Stomach (tissue), 9 donors: ENCODE measurements around the gene CEL. TPM values are rescaled to one million over a fixed set of nuclear protein-coding genes. Genes with fewer than 3 reads are reported as not detected.
"Not testable (repeated sequence)": the region's sequence is repeated elsewhere in the genome, so short reads cannot be mapped to it uniquely, and the experiment has no call there.

Source experiments
- DNase-seq, 2 donors: peaks; one replicate each; pipeline versions ENCODE4 v3.0.0 to v3.0.0-alpha.2; 2013 to 2019
- H3K27ac ChIP-seq, 5 donors: fragments of 200-600 bp in 4 of 5; sonication (generic) in 4 of 5; one replicate each; pipeline ENCODE4 v1.5.1; 2013 to 2019; ENCODE audit warnings: mild to moderate bottlenecking in 1 of 5, moderate library complexity in 1 of 5
- H3K27me3 ChIP-seq, 3 donors: fragments of 200-600 bp; sonication (generic); one replicate each; pipeline ENCODE4 v1.5.1; 2017 to 2019; ENCODE audit warnings: mixed run types in 1 of 3
- H3K36me3 ChIP-seq, 4 donors: fragments of 200-600 bp; sonication (generic); 1 replicate in 3 of 4; 2 replicates in 1 of 4; pipeline ENCODE4 v1.5.1; 2016 to 2019
- H3K4me1 ChIP-seq, 4 donors: fragments of 200-600 bp; sonication (generic); one replicate each; pipeline ENCODE4 v1.5.1; 2016 to 2019
- H3K4me3 ChIP-seq, 4 donors: fragments of 200-600 bp; sonication (generic) in 3 of 4; one replicate each; pipeline ENCODE4 v1.5.1; 2016 to 2019; ENCODE audit warnings: mild to moderate bottlenecking in 1 of 4
- H3K9me3 ChIP-seq, 4 donors: fragments of 200-600 bp; sonication (generic); one replicate each; pipeline ENCODE4 v1.5.1; 2016 to 2019
- EP300 ChIP-seq: sonication (generic); formaldehyde crosslinking; IDR thresholded peaks from one replicate; pipeline ENCODE4 v1.6.1; 2017; ENCODE audit warnings: antibody characterized with exemption
- POLR2A ChIP-seq, 4 donors: fragments of 450-650 bp; IDR thresholded peaks; one replicate each; pipeline ENCODE4 v1.6.1; 2016; ENCODE audit warnings: antibody characterized with exemption in 4 of 4, control low read depth in 2 of 4, mild to moderate bottlenecking in 1 of 4, moderate library complexity in 1 of 4
- POLR2AphosphoS5 ChIP-seq, 3 donors: sonication (generic); formaldehyde crosslinking; IDR thresholded peaks; one replicate each; pipeline ENCODE4 v1.6.1; 2016; ENCODE audit warnings: antibody characterized with exemption in 3 of 3
- WGBS, 5 donors: extraction: QIAGEN DNeasy Blood & Tissue Kit in 3 of 5; methylation state at CpG; one replicate each; pipeline versions ENCODE4 v1.1.5 to v1.1.7; 2013 to 2018; 5-methylcytosine and 5-hydroxymethylcytosine counted together
- intact Hi-C: fragments of 100-400 bp; cut with DNase I; formaldehyde crosslinking; loops from one replicate; pipeline ENCODE4 v1.15.1; 2023; ENCODE audit warnings: low total_unique reads
- polyA plus RNA-seq, 3 donors: library from polyadenylated mRNA; stranded (reverse); fragments of 200-250 nt; gene quantifications; one replicate each; pipeline ENCODE4 v1.2.3, GENCODE V29; 2013
- total RNA-seq, 5 donors: library from RNA; depleted of rRNA; stranded (reverse); fragments of >200 nt; gene quantifications; one replicate each; pipeline versions ENCODE4 v1.1.0 to v1.2.3, GENCODE V29; 2014 to 2016
- TF ChIP-seq, protein P1 (sequence below), 7 experiments: fragments of 450-650 bp in 4 of 7; fragments of 200-600 bp in 3 of 7; sonication (generic) in 3 of 7; IDR thresholded peaks; one replicate each; pipeline ENCODE4 v1.5.1; 2016 to 2019; ENCODE audit warnings: antibody characterized with exemption in 7 of 7, control low read depth in 2 of 7, mild to moderate bottlenecking in 1 of 7
- donor health status: healthy with polysubstance abuse.
- donor health status: Bipolar disorder and iron deficiency.
- donor health status: healthy.

CEL gene
- total and polyA plus RNA-seq, 8 donors, result 1.2 to 9.9 (median 2.0) TPM; not detected in 3

DNA sequence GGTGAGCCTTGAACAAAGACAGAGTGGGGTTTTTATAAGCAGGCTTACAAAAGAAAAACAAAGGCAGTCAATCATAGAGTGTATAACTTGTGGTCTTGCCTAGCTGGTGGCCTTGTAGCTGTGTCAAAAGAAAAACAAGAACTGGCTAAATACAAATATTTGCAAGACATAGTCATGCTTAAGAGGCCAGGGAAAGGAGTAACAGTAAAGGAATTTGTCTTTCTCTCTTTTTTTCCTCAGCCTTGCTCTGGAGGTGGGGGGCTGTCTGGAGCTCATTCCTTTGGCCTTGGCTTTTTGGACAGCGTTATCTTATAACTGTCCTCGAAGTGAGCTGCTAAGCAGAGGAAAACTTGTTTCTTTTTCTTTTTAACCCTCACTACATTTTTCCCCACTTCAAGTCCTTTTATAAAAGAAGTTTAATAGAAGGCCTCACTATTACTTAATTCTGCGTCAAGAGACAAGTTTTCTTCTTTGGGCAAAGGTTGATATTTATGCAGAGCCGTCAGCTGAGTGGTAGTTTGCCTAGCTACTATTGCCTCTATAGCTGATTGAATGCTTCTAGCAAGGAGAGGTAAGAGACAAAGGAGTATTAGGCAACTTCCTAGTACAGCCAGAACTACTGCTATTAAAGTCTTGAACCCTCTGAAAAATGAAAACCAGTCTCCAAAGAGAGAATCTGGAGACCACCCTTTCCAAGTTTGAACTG is 14.3 kb downstream of the CEL start:
- Histone ChIP-seq H3K9me3 (no peaks in the 10 kb centered on the region), H3K27me3 (no peaks in the 10 kb centered on the region), H3K27ac (no peak overlapping the region), H3K4me1 (peaks cover 0 to 5% (median 0%) of the 10 kb centered on the region in 4 donors), H3K4me3 (no peak overlapping the region), H3K36me3 (no peaks in the 10 kb centered on the region)
- DNase-seq, result peak in 1 of 2 donors; percentile 56
- intact Hi-C loops, result no loop called here
- TF ChIP-seq POLR2AphosphoS5 (IDR thresholded peaks at IDR 0.05) (no peak), EP300 (no peak), POLR2A (IDR thresholded peaks at IDR 0.05) (no peak)
- TF ChIP-seq, protein P1, sequence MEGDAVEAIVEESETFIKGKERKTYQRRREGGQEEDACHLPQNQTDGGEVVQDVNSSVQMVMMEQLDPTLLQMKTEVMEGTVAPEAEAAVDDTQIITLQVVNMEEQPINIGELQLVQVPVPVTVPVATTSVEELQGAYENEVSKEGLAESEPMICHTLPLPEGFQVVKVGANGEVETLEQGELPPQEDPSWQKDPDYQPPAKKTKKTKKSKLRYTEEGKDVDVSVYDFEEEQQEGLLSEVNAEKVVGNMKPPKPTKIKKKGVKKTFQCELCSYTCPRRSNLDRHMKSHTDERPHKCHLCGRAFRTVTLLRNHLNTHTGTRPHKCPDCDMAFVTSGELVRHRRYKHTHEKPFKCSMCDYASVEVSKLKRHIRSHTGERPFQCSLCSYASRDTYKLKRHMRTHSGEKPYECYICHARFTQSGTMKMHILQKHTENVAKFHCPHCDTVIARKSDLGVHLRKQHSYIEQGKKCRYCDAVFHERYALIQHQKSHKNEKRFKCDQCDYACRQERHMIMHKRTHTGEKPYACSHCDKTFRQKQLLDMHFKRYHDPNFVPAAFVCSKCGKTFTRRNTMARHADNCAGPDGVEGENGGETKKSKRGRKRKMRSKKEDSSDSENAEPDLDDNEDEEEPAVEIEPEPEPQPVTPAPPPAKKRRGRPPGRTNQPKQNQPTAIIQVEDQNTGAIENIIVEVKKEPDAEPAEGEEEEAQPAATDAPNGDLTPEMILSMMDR (IDR thresholded peaks at IDR 0.05), result no peak
- 66 to 76% (median 69%) methylated on average over 4 of the region's 4 CpGs for WGBS, 5 donors

DNA sequence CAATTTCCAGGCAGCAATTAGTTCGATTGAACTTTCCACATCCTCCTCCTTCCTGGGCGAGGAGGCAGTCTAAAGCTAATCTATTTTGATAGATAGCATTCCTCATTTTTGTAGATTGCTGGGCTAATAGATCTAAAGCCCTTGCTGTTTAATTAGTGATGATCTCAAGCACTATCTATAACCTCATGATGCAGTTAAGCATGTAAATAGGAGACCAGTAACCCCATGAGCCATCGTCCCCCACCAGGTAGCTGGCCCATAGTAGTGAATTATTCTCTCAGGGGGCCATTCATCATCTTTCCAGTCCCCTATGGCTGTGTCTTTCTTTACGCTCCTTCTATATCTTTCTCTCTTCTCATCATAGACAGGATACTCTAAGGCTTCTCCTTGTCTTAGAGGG is 14.9 kb downstream of the CEL start:
- Histone ChIP-seq H3K9me3 (no peaks in the 10 kb centered on the region), H3K4me3 (no peak overlapping the region), H3K4me1 (peaks cover 0 to 5% (median 0%) of the 10 kb centered on the region in 4 donors), H3K27me3 (peaks cover 0 to under 1% (median 0%) of the 10 kb centered on the region in 3 donors), H3K27ac (no peak overlapping the region), H3K36me3 (no peaks in the 10 kb centered on the region)
- TF ChIP-seq POLR2AphosphoS5 (IDR thresholded peaks at IDR 0.05) (no peak), POLR2A (IDR thresholded peaks at IDR 0.05) (no peak), EP300 (no peak)
- TF ChIP-seq, protein P1 (IDR thresholded peaks at IDR 0.05), result no peak
- 82 to 96% (median 86%) methylated on average over 4 of the region's 4 CpGs for WGBS, 5 donors
- no peak for DNase-seq
- intact Hi-C loops, result no loop called here

DNA sequence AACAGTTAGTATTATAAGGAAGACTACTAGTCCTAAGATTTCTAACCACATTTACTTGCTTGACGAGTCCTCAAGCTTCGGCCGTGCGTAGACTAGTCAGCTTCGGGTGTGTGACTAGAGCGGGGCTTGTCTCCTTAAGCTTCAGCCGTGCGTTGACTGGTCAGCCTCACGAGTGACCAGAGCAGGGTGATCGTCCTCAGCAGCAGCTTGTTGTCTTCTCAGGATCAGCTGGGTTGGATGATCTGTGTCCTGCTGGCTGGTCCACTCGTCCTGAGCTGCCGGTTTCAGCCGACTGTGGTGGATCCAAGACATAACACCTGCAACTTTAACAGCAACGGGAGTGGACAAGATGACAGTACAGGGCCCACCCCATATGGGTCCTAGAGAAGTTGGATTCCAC is 16.7 kb downstream of the CEL start:
- Histone ChIP-seq H3K9me3 (no peaks in the 10 kb centered on the region), H3K36me3 (no peaks in the 10 kb centered on the region), H3K27ac (no peak overlapping the region), H3K4me1 (peaks cover 0 to 5% (median 0%) of the 10 kb centered on the region in 4 donors), H3K27me3 (peaks cover 0 to 5% (median 0%) of the 10 kb centered on the region in 3 donors), H3K4me3 (no peak overlapping the region)
- intact Hi-C loops, result no loop called here
- DNase-seq, result no peak
- WGBS, 5 donors, result 81 to 88% (median 86%) methylated on average over 14 of the region's 14 CpGs
- TF ChIP-seq, protein P1 (IDR thresholded peaks at IDR 0.05), result no peak
- TF ChIP-seq POLR2A (IDR thresholded peaks at IDR 0.05), result no peak
- TF ChIP-seq EP300, result no peak
- no peak for TF ChIP-seq POLR2AphosphoS5 (IDR thresholded peaks at IDR 0.05)

DNA sequence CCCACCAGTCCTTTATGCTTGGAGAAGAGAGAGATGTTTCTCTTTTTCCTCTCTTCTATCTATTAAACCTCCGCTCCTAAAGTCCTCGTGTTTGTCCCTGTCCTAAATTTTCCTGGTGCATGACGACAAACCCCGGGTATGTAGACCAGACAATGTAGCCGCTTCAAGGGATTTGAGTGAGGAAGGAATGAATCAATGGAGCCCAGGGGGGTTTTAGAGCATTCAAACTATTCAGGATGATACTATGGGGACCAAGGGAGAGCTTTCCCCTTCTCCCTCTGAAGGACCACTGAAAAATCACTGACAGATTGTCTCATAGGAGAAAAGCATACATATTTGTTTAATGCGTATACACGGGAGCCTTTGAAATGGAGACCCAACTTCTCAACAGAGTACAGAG is 18.4 kb downstream of the CEL start:
- DNase-seq, result no peak
- Histone ChIP-seq H3K27ac (no peak overlapping the region), H3K4me1 (no peaks in the 10 kb centered on the region), H3K36me3 (no peaks in the 10 kb centered on the region), H3K4me3 (no peak overlapping the region), H3K9me3 (no peaks in the 10 kb centered on the region), H3K27me3 (peaks cover 0 to 5% (median 0%) of the 10 kb centered on the region in 3 donors)
- TF ChIP-seq EP300 (no peak), POLR2A (IDR thresholded peaks at IDR 0.05) (no peak), POLR2AphosphoS5 (IDR thresholded peaks at IDR 0.05) (no peak)
- TF ChIP-seq, protein P1 (IDR thresholded peaks at IDR 0.05), result no peak
- intact Hi-C loops, result no loop called here
- 71 to 86% (median 82%) methylated on average over 7 of the region's 7 CpGs for WGBS, 5 donors

DNA sequence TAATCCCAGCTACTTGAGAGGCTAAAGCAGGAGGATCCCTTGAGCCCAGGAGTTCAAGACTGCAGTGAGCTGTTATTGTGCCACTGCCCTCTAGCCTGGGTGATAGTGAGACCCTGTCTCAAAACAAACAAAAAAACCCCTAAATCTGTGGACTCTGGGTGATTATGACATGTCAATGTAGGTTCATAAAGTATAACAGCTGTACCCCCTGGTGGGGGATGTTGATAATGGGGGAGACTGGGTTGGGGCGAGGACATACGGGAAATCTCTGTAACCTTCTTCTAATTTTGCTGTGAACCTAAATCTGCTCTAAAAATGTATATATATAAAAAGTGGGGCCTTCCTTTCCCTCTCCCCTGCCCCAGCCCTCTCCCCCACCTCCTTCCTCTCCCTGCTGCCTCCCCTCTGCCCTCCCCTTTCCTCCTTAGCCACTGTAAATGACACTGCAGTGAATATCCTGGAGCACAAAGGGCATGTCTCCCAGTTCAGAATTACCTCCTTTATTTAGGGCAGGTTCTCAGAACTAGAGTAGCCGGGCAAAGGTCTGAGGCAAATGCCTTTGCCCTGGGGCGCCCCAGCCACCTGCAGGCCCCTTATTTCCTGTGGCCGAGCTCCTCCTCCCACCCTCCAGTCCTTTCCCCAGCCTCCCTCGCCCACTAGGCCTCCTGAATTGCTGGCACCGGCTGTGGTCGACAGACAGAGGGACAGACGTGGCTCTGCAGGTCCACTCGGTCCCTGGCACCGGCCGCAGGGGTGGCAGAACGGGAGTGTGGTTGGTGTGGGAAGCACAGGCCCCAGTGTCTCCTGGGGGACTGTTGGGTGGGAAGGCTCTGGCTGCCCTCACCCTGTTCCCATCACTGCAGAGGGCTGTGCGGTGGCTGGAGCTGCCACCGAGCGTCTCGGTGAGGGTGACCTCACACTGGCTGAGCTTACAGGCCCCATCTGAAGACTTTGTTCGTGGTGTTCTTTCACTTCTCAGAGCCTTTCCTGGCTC is 19.3 kb downstream of the CEL start:
- not testable (repeated sequence) for H3K36me3 ChIP-seq, DNase-seq
- 54 to 85% (median 81%) methylated on average over 5 to 10 of the region's 18 CpGs for WGBS, 5 donors

DNA sequence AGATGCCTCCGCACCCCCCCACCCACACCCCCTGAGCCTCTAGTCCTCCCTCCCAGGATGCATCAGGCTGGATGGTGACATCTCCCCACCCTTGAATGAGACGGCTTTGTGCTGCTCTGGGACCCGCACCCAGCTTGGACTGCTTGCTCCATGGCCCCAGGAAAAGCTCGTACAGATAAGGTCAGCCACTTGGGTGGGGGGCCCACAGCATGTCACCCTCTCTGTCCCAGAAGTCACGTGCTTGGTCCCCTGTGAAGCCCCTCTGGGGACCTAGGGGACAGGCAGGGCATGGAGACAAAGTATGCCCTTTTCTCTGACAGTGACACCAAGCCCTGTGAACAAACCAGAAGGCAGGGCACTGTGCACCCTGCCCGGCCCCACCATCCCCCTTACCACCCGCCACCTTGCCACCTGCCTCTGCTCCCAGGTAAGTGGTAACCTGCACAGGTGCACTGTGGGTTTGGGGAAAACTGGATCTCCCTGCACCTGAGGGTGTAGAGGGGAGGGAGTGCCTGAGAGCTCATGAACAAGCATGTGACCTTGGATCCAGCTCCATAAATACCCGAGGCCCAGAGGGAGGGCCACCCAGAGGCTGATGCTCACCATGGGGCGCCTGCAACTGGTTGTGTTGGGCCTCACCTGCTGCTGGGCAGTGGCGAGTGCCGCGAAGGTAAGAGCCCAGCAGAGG is 20.3 kb downstream of the CEL start:
- WGBS, 5 donors, result 63 to 92% (median 73%) methylated on average over 2 to 7 of the region's 12 CpGs
- H3K4me3 ChIP-seq, H3K27ac ChIP-seq, intact Hi-C loops, H3K27me3 ChIP-seq, H3K4me1 ChIP-seq, H3K9me3 ChIP-seq, DNase-seq, H3K36me3 ChIP-seq: not testable (repeated sequence)

More for the DNA sequence above, 19.3 kb downstream of the CEL start:
- H3K4me3 ChIP-seq, H3K4me1 ChIP-seq, H3K27ac ChIP-seq, H3K27me3 ChIP-seq, intact Hi-C loops, H3K9me3 ChIP-seq: not testable (repeated sequence)
